ENCODE results near the gene ZFR. TPM values are rescaled to one million over a fixed set of nuclear protein-coding genes. Genes with fewer than 3 reads are reported as not detected.
"Not testable (repeated sequence)": the region's sequence is repeated elsewhere in the genome, so short reads cannot be mapped to it uniquely, and the experiment has no call there.

The ZFR gene
- polyA plus RNA-seq, 2 of the 4 experiments (the other 2 are of a cell fraction): 65.6 to 107 TPM

DNA sequence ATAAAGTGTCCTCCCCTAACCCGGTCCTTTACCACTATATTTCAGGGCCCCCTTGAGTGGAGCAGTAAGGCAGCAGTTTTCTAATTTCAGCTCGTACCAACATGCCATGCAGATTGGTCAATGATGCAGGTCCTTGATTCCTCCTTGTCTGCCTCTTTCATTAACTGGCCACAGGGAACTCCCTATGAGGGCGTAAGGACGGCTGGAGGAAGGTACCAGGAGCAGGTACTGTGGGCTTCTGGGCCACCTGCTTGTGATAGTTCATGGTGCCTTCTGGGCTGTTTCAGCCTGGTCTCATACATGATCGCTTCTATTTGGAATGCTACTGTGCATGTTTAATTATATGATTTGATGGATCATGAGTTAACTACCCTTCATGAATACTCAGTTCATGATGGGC, 9.4 kb upstream of the ZFR start (continued):
- TF ChIP-seq, protein P1, sequence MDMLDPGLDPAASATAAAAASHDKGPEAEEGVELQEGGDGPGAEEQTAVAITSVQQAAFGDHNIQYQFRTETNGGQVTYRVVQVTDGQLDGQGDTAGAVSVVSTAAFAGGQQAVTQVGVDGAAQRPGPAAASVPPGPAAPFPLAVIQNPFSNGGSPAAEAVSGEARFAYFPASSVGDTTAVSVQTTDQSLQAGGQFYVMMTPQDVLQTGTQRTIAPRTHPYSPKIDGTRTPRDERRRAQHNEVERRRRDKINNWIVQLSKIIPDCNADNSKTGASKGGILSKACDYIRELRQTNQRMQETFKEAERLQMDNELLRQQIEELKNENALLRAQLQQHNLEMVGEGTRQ (IDR thresholded peaks at IDR 0.05): no peak
- TF ChIP-seq MAX (IDR thresholded peaks at IDR 0.05): no peak
- TF ChIP-seq EHF (CRISPR knock-in tag; IDR thresholded peaks at IDR 0.05): no peak
- no peak for TF ChIP-seq MAFK (IDR thresholded peaks at IDR 0.05; ENCODE audit: partially characterized antibody)
- TF ChIP-seq JUN (IDR thresholded peaks at IDR 0.05): no peak
- no peak for TF ChIP-seq HEYL (CRISPR knock-in tag; IDR thresholded peaks at IDR 0.05)
- TF ChIP-seq NFE2L2 (conservative IDR thresholded peaks at IDR 0.05; ENCODE audit: low read length): no peak

DNA sequence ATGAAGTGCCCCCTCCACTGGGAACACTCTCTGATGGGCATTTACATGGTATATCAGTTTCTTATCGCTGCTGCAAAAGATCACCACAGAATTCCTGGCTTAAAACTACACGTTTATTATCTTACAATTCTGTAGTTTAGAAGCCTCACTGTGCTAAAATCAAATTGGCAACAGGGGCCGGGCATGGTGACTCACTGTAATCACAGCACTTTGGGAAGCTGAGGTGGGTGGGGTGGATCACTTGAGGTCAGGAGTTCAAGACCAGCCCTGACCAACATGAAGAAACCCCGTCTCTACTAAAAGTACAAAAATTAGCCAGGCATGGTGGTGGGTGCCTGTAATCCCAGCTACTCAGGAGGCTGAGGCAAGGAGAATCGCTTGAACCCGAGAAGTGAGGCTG, 7.8 kb upstream of the ZFR start:
- CTCF ChIA-PET; H3K4me3 ChIP-seq; DNase-seq (ENCODE audit: low read depth in 1 of 2, low spot score in 1 of 2); POLR2A ChIA-PET; H3K27ac ChIP-seq; H3K9me3 ChIP-seq; ATAC-seq; FAIRE-seq; H3K4me1 ChIP-seq; H3K4me2 ChIP-seq: not testable (repeated sequence)
- 51% methylated on average over 6 of the region's 6 CpGs for WGBS (ENCODE audit: missing lambda C conversion rate)

- Histone ChIP-seq H3K4me1 (no peaks in the 10 kb centered on the region), H3K4me3 (no peak overlapping the region), H3K27ac (no peak overlapping the region), H3K4me2 (no peak overlapping the region), H3K9me3 (no peaks in the 10 kb centered on the region)
- ChIA-PET POLR2A (no interaction called here), CTCF (no interaction called here)
- no peak for TF ChIP-seq TP53 (CRISPR knock-in tag; IDR thresholded peaks at IDR 0.05)
- TF ChIP-seq NR3C1 (IDR thresholded peaks at IDR 0.05): no peak
- no peak for TF ChIP-seq CHD2 (IDR thresholded peaks at IDR 0.05; ENCODE audit: low read length, partially characterized antibody)
- no peak for TF ChIP-seq KDM1A (IDR thresholded peaks at IDR 0.05; ENCODE audit: low read depth)
- no peak for TF ChIP-seq E2F6 (IDR thresholded peaks at IDR 0.05; ENCODE audit: borderline replicate concordance, low read depth)
- no peak for TF ChIP-seq HOXB5 (CRISPR knock-in tag; IDR thresholded peaks at IDR 0.05)
- no peak for TF ChIP-seq FOSL2 (IDR thresholded peaks at IDR 0.05)
- TF ChIP-seq FOSL2 (CRISPR knock-in tag; IDR thresholded peaks at IDR 0.05): no peak
- no peak for TF ChIP-seq REST (IDR thresholded peaks at IDR 0.05)
- no peak for TF ChIP-seq JUNB (IDR thresholded peaks at IDR 0.05)
- no peak for TF ChIP-seq ZFP36 (IDR thresholded peaks at IDR 0.05; ENCODE audit: borderline replicate concordance, partially characterized antibody)
- TF ChIP-seq FOXS1 (CRISPR knock-in tag; IDR thresholded peaks at IDR 0.05): no peak
- no peak for TF ChIP-seq HDAC2 (IDR thresholded peaks at IDR 0.05)
- TF ChIP-seq EHMT2 (IDR thresholded peaks at IDR 0.05; ENCODE audit: low read depth): no peak
- TF ChIP-seq RNF2 (IDR thresholded peaks at IDR 0.05; ENCODE audit: borderline replicate concordance, low read depth): no peak
- TF ChIP-seq ESRRA (IDR thresholded peaks at IDR 0.05; ENCODE audit: borderline replicate concordance, low read length): no peak
- TF ChIP-seq, protein P1 (IDR thresholded peaks at IDR 0.05): no peak
- no peak for TF ChIP-seq RCOR1 (IDR thresholded peaks at IDR 0.05; ENCODE audit: low read depth, low read length)
- FAIRE-seq (no peak), DNase-seq (ENCODE audit: low read depth in 1 of 2, low spot score in 1 of 2) (peak; percentile 18 to 20), ATAC-seq (peak in 1 of 2 experiments; percentile 59; a peak in 1 of 6 replicates)
- WGBS (ENCODE audit: missing lambda C conversion rate): 0% methylated on average over 1 of the region's 1 CpG
Observed at GRCh38 chr5:32450952-32451351, 6.4 kb upstream of the ZFR start.

Data from A549 (cell line).